ENCODE data around the gene C1RL.

GRCh38 chr12:7054925-7055324 is 54.1 kb downstream of the C1RL start:
- no peak for TF ChIP-seq CTCF (IDR thresholded peaks at IDR 0.05; ENCODE audit: borderline replicate concordance, extremely low read depth, low read length, poor library complexity, severe bottlenecking)
- TF ChIP-seq EZH2 (IDR thresholded peaks at IDR 0.05; ENCODE audit: borderline replicate concordance, low read depth, low read length, severe bottlenecking) = no peak

Measured in DND-41 (cell line).